SK-N-MC (cell line): Measurements from ENCODE around the gene TEP1.

Experiments
- EZH2 ChIP-seq: fragments of 200-600 bp; sonication (generic); IDR thresholded peaks from one replicate; pipeline ENCODE4 v1.6.1; 2017; ENCODE audit warnings: antibody characterized with exemption
- FOXP2 ChIP-seq: optimal IDR thresholded peaks from 2 replicates; pipeline ENCODE3; 2011; ENCODE audit warnings: mild to moderate bottlenecking, moderate library complexity; ENCODE audit not compliant: insufficient read depth; ENCODE audit errors: extremely low read length, control extremely low read depth
- POLR2AphosphoS5 ChIP-seq: IDR thresholded peaks from 2 replicates; pipeline ENCODE4 v1.6.1; 2012; ENCODE audit warnings: mild to moderate bottlenecking, low read depth, low read length, borderline replicate concordance

DNA sequence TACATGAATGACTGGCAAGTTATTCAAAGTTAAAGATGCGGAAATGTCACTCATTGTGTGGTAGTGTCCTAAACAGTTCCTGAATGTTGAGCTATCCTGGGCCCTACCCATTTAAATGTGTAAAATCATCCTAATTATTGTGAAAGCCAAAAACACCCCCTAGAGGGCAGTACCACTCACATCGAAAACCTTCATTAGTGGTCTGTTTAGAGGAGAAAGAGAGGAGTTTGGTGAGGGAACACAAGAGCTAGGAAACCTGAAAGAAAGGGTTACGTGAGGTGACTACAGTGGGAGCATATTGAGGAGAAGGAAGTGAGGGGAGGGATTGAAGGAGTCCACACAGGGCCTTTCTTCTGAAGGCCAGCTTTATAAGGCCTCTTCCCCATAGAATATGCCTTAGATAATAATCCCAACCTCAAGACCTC is 2.5 kb upstream of the TEP1 start:
- TF ChIP-seq POLR2AphosphoS5 (no peak), EZH2 (no peak), FOXP2 (no peak)
